Measurements from ENCODE around the gene IGFL2.

Gene IGFL2

GRCh38 chr19:46209472-46209871 is 61.4 kb downstream of the IGFL2 start:
- Histone ChIP-seq H3K4me3 (ENCODE audit: low read depth, low read length) (no peak overlapping the region), H3K27ac (ENCODE audit: low read depth, low read length) (no peak overlapping the region), H2AFZ (ENCODE audit: low read length, unreplicated experiment) (no peak overlapping the region), H3K27me3 (ENCODE audit: insufficient read depth, low read length) (peaks cover 38% of the 10 kb centered on the region), H3K79me2 (ENCODE audit: control insufficient read depth, insufficient read depth, low read length, unreplicated experiment) (no peaks in the 10 kb centered on the region), H3K36me3 (ENCODE audit: insufficient read depth, low read length) (no peaks in the 10 kb centered on the region), H3K4me1 (ENCODE audit: control insufficient read depth, insufficient read depth, low read length, unreplicated experiment) (peaks cover 10% of the 10 kb centered on the region)

- Histone ChIP-seq H3K79me2 (ENCODE audit: control insufficient read depth, insufficient read depth, low read length, unreplicated experiment) (no peaks in the 10 kb centered on the region), H3K27me3 (ENCODE audit: insufficient read depth, low read length) (peaks cover 32% of the 10 kb centered on the region), H3K4me1 (ENCODE audit: control insufficient read depth, insufficient read depth, low read length, unreplicated experiment) (peaks cover 10% of the 10 kb centered on the region)
These were observed 62.6 kb downstream of the IGFL2 start for GRCh38 chr19:46210669-46211068.

More at GRCh38 chr19:46210669-46211068, 62.6 kb downstream of the IGFL2 start:
- Histone ChIP-seq H2AFZ (ENCODE audit: low read length, unreplicated experiment) (no peak overlapping the region), H3K27ac (ENCODE audit: low read depth, low read length) (no peak overlapping the region), H3K4me3 (ENCODE audit: low read depth, low read length) (no peak overlapping the region), H3K36me3 (ENCODE audit: insufficient read depth, low read length) (no peaks in the 10 kb centered on the region)

Measured in ACC112 (cell line).